ENCODE measurements around the gene ITGB8. TPM values are rescaled to one million over a fixed set of nuclear protein-coding genes. Genes with fewer than 3 reads are reported as not detected.
"Not testable (repeated sequence)": the region's sequence is repeated elsewhere in the genome, so short reads cannot be mapped to it uniquely, and the experiment has no call there.

The ITGB8 gene
- total RNA-seq, 1 experiment from 2014 or later: 49.8 TPM

DNA sequence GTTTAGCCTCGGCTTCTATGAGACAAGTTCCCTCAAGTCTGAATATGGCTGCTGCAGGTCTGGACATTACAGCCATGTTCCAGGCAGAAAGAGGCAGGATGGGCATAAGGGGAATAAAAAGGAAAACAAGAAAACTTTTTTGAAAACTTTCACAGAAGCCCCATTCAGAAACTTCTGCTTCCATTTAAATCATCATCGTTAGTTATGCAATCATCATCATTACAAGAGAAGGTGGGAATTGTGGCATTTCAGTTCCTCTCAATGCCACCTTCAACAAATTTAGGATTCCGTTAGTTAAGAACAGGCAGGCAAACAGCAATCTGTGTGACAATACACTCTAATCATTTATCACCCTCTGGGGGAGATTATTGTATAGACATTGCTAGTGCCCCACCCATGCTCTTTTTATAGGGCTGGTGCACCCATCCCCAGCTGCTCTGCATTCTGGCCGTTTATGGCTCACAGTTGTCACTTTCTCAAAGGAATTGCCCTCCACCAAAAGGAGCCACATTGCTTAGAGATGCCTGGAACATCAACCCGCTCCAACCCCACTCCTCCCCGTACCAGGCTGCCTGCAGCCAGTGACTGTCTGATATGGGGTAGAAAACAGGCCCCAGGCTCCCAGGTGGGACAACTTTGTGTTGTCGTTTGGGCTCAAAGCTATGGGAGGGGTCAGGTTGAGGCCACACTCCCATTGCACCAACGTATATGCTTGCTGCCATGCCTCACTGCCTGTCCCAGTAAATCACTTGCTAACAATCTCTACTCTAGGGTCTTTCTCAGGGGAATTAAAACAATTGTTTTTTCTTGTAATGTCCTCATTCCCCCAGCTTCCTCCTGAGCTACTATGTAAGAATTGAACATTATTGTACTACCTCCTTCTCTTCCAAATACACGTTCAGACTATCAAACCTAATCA lies 24.2 kb downstream of the ITGB8 start:
- in situ Hi-C loops (cut with HindIII; ENCODE audit: low pct_unique_long_range_greater_than_20kb, low sequenced_read_pairs): no loop called here
- DNase-seq (ENCODE audit: low read depth): no peak

DNA sequence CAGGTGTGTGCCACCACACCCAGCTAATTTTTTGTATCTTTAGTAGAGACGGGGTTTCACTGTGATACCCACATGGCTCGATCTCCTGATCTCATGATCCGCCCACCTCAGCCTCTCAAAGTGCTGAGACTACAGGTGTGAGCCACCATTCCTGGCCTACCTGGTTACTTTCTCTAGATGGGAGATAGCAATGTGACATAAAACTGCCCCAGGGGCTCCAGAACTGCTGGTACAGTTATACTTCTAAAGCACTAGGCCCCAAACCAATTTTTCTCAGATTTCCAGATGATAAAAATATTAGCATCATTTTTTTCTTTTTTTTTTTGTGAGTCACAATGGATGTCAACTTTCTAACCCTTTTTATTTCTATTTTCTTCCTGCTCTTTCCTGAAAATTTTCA lies 27.4 kb downstream of the ITGB8 start:
- DNase-seq (ENCODE audit: low read depth): no peak
- in situ Hi-C loops (cut with HindIII; ENCODE audit: low pct_unique_long_range_greater_than_20kb, low sequenced_read_pairs): no loop called here

DNA sequence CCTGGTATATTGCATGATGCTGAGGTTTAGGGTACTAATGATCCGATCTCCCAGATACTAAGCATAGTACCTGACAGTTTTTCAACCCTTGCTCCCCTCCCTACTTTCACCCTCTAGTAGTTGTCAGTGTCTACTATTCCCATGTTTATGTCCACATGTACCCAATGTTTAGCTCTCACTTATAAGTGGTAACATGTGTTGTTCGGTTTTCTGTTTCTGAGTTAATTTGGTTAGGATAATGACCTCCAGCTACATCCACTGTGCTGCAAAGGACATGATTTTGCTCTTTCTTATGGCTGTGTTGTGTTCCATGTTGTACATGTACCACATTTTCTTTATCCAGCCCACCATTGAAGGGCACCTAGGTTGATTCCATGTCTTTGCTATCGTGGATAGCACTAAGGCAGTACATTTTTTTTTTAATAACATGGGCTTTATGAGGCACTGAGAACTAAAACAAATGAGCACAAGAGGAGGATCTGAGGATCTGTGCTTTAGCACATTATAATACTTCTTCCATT lies 28.1 kb downstream of the ITGB8 start:
- DNase-seq (ENCODE audit: low read depth): no peak
- in situ Hi-C loops (cut with HindIII; ENCODE audit: low pct_unique_long_range_greater_than_20kb, low sequenced_read_pairs): no loop called here

DNA sequence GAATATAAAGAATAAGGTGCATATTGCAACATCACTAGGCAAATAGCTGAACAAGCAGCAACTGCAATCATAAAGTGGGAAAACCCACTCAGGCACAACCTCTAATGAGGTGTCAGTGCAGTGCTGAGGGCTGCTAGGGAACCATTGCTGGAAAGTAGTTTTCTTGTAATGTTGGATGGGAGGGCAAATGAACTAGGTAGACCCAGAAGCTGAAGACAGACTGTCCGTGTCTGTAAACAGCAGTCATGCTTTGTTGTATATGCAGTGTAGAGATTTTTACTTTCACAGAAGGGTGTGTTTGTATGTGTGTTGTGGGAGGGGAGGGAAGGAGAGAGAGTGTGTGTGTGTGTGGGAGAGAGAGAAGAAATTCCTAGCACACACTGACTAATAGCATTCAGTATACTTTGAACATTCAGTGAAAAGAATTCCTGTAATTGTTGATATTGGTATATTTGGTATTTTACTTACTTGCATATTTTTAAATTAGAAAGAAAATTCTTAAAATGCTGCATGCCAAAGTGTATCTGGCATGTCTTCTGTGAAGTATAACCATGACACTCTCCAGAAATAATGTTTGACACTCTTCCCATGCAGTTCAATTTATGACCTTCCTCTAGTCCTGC lies 28.8 kb downstream of the ITGB8 start:
- DNase-seq (ENCODE audit: low read depth): no peak
- in situ Hi-C loops (cut with HindIII; ENCODE audit: low pct_unique_long_range_greater_than_20kb, low sequenced_read_pairs): no loop called here

GRCh38 chr7:20362574-20363253 lies 32.0 kb downstream of the ITGB8 start:
- DNase-seq (ENCODE audit: low read depth): no peak
- in situ Hi-C loops (cut with HindIII; ENCODE audit: low pct_unique_long_range_greater_than_20kb, low sequenced_read_pairs): no loop called here

DNA sequence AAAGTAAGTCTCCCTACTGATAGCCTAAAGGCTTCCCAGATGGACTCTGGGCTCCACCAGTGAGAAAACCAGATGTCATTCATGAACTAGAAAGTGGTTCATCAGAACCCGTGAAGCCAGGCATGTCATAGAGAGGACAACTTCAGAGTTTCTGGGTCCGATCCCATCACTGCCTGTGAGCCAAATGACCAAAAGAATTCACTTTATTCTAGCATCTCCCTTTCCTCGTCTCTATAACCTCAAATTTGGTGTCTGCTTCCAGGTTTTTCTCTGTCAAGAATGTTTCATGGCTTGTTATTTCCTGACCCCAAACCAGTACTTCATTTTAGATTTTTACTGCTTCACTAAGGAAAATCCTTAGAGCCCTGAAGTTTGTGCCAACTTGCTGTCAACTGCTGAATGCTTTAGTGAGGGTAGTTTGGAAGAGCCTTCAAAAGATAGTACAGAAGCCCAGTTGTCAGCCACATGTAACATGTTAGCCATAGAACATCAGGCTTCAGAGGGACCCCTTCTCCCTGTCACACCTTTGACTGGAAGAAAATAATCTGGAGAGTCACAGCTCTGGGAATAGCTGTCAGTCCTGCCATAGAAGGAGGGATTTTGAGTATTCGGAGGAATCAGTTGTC lies 34.0 kb downstream of the ITGB8 start:
- DNase-seq (ENCODE audit: low read depth): no peak
- in situ Hi-C loops (cut with HindIII; ENCODE audit: low pct_unique_long_range_greater_than_20kb, low sequenced_read_pairs): no loop called here

DNA sequence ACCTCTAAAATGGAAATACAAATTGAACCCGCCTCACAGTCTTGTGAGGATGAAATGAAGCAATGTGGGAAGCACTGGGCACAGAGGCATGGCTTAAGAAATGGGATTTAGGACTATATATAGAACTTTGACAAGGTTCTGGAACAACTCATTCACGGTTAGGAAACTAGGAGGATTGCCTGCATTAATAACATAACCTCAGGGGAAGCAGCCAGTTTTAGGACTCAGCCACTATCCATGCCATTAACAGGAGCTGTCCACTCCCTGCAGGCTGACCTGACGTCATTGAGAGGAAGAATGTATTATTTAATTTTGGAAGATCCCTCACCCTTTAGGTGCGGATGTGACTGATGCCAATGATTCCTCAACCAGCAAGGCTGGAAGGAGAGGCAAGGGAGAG lies 34.8 kb downstream of the ITGB8 start:
- in situ Hi-C loops (cut with HindIII; ENCODE audit: low pct_unique_long_range_greater_than_20kb, low sequenced_read_pairs): no loop called here
- DNase-seq (ENCODE audit: low read depth): no peak

GRCh38 chr7:20374399-20374798 lies 43.7 kb downstream of the ITGB8 start:
- in situ Hi-C loops (cut with HindIII; ENCODE audit: low pct_unique_long_range_greater_than_20kb, low sequenced_read_pairs): no loop called here

DNA sequence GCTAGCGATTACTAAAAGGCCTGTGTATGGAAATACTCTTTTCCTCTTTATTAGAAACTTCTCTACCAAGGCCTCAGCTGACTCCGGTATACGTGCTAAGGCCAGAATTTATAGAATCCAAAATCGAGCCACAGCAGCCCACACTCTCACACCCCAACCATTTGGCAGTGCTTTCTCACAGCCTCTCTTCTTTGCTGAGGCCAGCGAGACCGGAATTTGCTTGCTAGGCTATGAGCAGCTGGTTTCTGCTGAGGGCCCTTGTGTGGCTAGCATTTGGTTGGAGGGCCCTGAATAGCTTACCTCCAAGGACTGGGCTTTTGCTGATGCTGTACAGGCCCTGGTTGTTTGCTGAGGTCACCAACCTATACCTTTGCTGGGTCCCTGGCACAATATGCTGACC lies 46.1 kb downstream of the ITGB8 start:
- in situ Hi-C loops (cut with HindIII; ENCODE audit: low pct_unique_long_range_greater_than_20kb, low sequenced_read_pairs): no loop called here
- no peak for DNase-seq (ENCODE audit: low read depth)

More at GRCh38 chr7:20374399-20374798, 43.7 kb downstream of the ITGB8 start:
- DNase-seq (ENCODE audit: low read depth): no peak

DNA sequence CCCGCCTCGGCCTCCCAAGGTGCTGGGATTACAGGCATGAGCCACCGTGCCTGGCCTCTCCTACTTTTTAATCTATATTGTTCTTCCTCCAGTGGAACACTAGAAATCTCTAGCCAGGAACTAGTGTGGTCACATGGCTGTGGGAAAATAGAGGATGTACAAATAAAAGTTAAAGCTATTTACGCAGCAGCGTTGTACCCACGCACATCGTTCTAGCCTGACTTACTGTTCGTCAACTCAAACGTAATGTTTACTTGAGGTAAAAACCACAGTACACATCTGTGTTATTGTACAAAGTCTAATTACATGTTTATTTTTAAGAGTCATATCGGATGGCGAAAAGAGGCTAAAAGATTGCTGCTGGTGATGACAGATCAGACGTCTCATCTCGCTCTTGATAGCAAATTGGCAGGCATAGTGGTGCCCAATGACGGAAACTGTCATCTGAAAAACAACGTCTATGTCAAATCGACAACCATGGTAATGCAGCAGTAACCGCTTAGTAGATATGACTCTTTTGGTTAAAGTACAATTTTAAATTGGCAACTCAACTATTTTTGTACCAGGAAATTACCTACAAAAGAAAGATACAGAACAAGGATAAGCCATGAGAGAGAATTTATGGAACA lies 50.8 kb downstream of the ITGB8 start:
- DNase-seq (ENCODE audit: low read depth): no peak
- in situ Hi-C loops (cut with HindIII; ENCODE audit: low pct_unique_long_range_greater_than_20kb, low sequenced_read_pairs): no loop called here

GRCh38 chr7:20383351-20383750 lies 52.7 kb downstream of the ITGB8 start:
- DNase-seq (ENCODE audit: low read depth): no peak
- in situ Hi-C loops (cut with HindIII; ENCODE audit: low pct_unique_long_range_greater_than_20kb, low sequenced_read_pairs): no loop called here

DNA sequence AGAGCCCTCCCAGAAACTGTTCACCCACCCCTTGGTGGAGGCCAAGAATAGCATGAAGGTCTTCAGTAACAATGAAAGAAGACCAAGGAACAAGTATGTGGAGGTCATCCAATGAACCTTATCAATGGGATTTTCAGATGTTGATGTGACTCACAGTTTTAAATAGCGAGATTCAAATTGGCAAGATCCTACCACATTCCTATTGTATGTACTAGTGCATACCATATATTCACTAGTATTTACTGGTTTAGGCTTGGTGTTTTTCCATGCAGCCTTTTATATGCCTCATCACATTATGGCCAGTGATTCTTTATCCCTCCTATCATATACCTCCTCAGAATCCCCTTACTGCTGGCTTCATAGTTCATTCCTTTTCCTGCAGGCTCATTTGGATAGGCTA lies 54.4 kb downstream of the ITGB8 start:
- peak; percentile 83 for DNase-seq (ENCODE audit: low read depth)
- in situ Hi-C loops (cut with HindIII; ENCODE audit: low pct_unique_long_range_greater_than_20kb, low sequenced_read_pairs): no loop called here

- DNase-seq (ENCODE audit: low read depth): peak; percentile 75
These were observed 57.4 kb downstream of the ITGB8 start for GRCh38 chr7:20388084-20388483.

DNA sequence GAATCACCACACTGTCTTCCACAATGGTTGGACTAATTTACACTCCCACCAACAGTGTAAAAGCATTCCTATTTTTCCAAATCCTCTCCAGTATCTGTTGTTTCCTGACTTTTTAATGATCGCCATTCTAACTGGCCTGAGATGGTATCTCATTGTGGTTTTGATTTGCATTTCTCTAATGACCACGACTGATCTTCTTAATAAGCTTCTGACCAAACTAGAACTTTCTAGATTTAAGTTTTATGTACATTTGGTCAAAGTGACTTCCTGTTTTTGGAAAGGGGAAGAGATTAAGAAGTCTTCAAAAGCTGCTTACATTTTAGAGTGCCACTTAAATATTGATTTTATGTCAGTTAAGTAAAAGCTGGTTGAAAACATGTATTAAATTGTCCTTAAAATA lies 58.5 kb downstream of the ITGB8 start:
- DNase-seq (ENCODE audit: low read depth); in situ Hi-C loops (cut with HindIII; ENCODE audit: low pct_unique_long_range_greater_than_20kb, low sequenced_read_pairs): not testable (repeated sequence)

More at GRCh38 chr7:20388084-20388483, 57.4 kb downstream of the ITGB8 start:
- in situ Hi-C loops (cut with HindIII; ENCODE audit: low pct_unique_long_range_greater_than_20kb, low sequenced_read_pairs): no loop called here

GRCh38 chr7:20393021-20393610 lies 62.4 kb downstream of the ITGB8 start:
- in situ Hi-C loops (cut with HindIII; ENCODE audit: low pct_unique_long_range_greater_than_20kb, low sequenced_read_pairs): no loop called here
- DNase-seq (ENCODE audit: low read depth): peak; percentile 96

DNA sequence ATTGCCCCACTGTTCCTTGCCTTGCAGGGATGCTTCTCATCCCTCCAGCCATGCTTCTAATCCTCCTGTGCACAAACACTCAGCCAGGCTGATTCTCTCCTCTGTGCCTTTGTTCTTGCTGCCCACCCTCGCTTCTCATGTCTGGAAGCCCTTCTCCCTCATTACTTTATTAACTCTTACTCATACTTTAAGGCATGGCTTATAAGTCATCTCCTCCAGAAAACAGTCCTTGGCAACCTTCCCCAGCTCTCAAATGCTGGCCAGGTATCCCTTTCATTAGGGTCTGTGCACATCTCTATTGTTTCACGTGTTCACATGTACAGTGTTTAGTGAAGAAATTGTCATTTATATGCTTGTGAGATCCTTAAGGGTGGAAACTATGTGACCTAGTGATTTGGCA lies 62.9 kb downstream of the ITGB8 start:
- no peak for DNase-seq (ENCODE audit: low read depth)
- in situ Hi-C loops (cut with HindIII; ENCODE audit: low pct_unique_long_range_greater_than_20kb, low sequenced_read_pairs): no loop called here

DNA sequence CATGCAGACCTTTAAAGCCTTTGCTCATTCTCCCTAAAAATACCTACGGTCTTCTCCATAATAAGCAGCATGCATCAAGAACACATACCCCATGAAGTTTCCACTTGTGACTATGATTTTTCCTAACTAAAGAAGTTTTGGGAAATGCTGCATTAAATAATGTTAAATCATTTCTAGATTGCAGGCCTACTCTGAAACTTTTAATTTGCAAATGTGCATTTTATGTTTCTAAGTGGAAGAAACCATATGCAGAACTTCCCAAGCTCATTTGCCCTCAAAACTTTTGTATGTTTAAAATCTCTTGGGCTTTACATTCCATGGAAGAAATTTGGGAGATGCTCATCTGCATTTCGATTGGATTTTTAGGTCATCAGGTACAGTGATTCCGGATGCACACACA lies 63.6 kb downstream of the ITGB8 start:
- in situ Hi-C loops (cut with HindIII; ENCODE audit: low pct_unique_long_range_greater_than_20kb, low sequenced_read_pairs): no loop called here
- no peak for DNase-seq (ENCODE audit: low read depth)

- in situ Hi-C loops (cut with HindIII; ENCODE audit: low pct_unique_long_range_greater_than_20kb, low sequenced_read_pairs): no loop called here
- DNase-seq (ENCODE audit: low read depth): no peak
These were observed 64.4 kb downstream of the ITGB8 start for GRCh38 chr7:20395104-20395503.
